MM.1S (cell line): ENCODE results near the gene PTPRN2.

Source experiments
- DNase-seq: peaks from one replicate; pipeline ENCODE4 v3.0.0-alpha.2; 2015
- H2AFZ ChIP-seq: fragments of 300-600 bp; sonication (generic); 2 replicates; pipeline ENCODE4 v1.6.0; 2016; ENCODE audit warnings: antibody characterized with exemption, low read length
- H3F3A ChIP-seq: fragments of 300-600 bp; sonication (generic); 2 replicates; pipeline ENCODE4 v1.6.1; 2016; ENCODE audit warnings: mild to moderate bottlenecking, antibody characterized with exemption, low read length, moderate library complexity, mixed read lengths; ENCODE audit not compliant: insufficient read depth
- H3K27ac ChIP-seq: fragments of 300-600 bp; sonication (generic); 2 replicates; pipeline ENCODE4 v1.5.1; 2016; ENCODE audit warnings: mild to moderate bottlenecking, low read length
- H3K27me3 ChIP-seq: fragments of 300-600 bp; sonication (generic); replicated peaks from 2 replicates; pipeline ENCODE4 v1.6.0; 2016; ENCODE audit warnings: low read length; ENCODE audit not compliant: insufficient read depth
- H3K36me3 ChIP-seq: fragments of 300-600 bp; sonication (generic); replicated peaks from 2 replicates; pipeline ENCODE4 v1.6.1; 2016; ENCODE audit warnings: mild to moderate bottlenecking, low read length, mixed read lengths; ENCODE audit not compliant: insufficient read depth
- H3K4me1 ChIP-seq: fragments of 300-600 bp; sonication (generic); 2 replicates; pipeline ENCODE4 v1.6.1; 2016; ENCODE audit warnings: low read length, mixed read lengths
- H3K4me2 ChIP-seq: fragments of 300-600 bp; sonication (generic); 2 replicates; pipeline ENCODE4 v1.6.0; 2016; ENCODE audit warnings: low read depth, low read length
- H3K4me3 ChIP-seq: fragments of 300-600 bp; sonication (generic); 2 replicates; pipeline ENCODE4 v1.5.1; 2016; ENCODE audit warnings: low read length, mixed read lengths
- H3K79me2 ChIP-seq: fragments of 300-600 bp; sonication (generic); 2 replicates; pipeline ENCODE4 v1.6.1; 2016; ENCODE audit warnings: mixed run types, low read length, mixed read lengths
- H3K9ac ChIP-seq: fragments of 300-600 bp; sonication (generic); 2 replicates; pipeline ENCODE4 v1.6.1; 2016; ENCODE audit warnings: low read length, mixed read lengths
- H3K9me2 ChIP-seq: fragments of 300-600 bp; sonication (generic); replicated peaks from 2 replicates; pipeline ENCODE4 v1.6.1; 2016; ENCODE audit warnings: mild to moderate bottlenecking, low read length, mixed read lengths; ENCODE audit not compliant: insufficient read depth
- H3K9me3 ChIP-seq: fragments of 300-600 bp; sonication (generic); replicated peaks from 2 replicates; pipeline ENCODE4 v1.6.1; 2016; ENCODE audit warnings: mild to moderate bottlenecking, low read length, mixed read lengths; ENCODE audit not compliant: insufficient read depth
- H4K20me1 ChIP-seq: fragments of 300-600 bp; sonication (generic); 2 replicates; pipeline ENCODE4 v1.6.1; 2016; ENCODE audit warnings: mild to moderate bottlenecking, low read length, moderate library complexity, mixed read lengths; ENCODE audit not compliant: insufficient read depth
- CTCF ChIP-seq: fragments of 300-600 bp; sonication (generic); IDR thresholded peaks from 2 replicates; pipeline ENCODE4 v1.5.1; 2016; ENCODE audit warnings: antibody characterized with exemption, low read length, mixed read lengths
- EZH2 ChIP-seq: fragments of 300-600 bp; sonication (generic); optimal IDR thresholded peaks from 2 replicates; pipeline ENCODE3; 2017; ENCODE audit warnings: low read depth, mild to moderate bottlenecking, antibody characterized with exemption, low read length, mixed read lengths
- EZH2phosphoT487 ChIP-seq: fragments of 300-600 bp; sonication (generic); IDR thresholded peaks from 2 replicates; pipeline ENCODE4 v1.6.1; 2018; ENCODE audit warnings: antibody characterized with exemption, low read length

PTPRN2 gene

DNA sequence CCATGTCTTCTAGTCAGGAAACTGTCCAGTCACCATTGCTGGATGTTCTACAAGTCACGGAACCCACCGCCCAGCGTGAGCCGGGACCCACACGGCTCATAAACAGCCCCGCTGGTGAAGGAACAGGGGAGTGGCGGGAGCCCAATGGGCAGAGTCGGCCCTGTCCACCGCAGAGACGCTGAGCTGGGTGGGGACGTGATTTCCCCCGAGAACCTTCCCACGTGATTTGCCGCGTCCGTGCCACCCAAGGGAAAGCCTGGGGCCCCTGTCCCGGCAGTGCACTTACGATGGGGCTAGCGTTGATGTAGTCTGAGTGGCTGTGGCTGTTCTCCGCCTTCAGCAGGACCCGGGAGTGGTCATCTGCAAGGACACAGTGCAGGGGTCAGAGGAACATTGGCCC, 983.9 kb downstream of the PTPRN2 start:
- no peaks in the 10 kb centered on the region for H3K79me2 ChIP-seq
- H3K9me3 ChIP-seq, result no peaks in the 10 kb centered on the region
- H3K4me2 ChIP-seq, result no peak overlapping the region
- H3F3A ChIP-seq, result no peaks in the 10 kb centered on the region
- H3K36me3 ChIP-seq, result no peaks in the 10 kb centered on the region
- H3K27ac ChIP-seq, result no peak overlapping the region
- H3K4me1 ChIP-seq, result no peaks in the 10 kb centered on the region
- H3K27me3 ChIP-seq, result peaks cover 84% of the 10 kb centered on the region
- H3K9ac ChIP-seq, result no peak overlapping the region
- no peak overlapping the region for H2AFZ ChIP-seq
- H4K20me1 ChIP-seq, result no peaks in the 10 kb centered on the region
- H3K4me3 ChIP-seq, result no peak overlapping the region
- no peak for TF ChIP-seq EZH2phosphoT487
- no peak for TF ChIP-seq CTCF
- DNase-seq, result no peak
- no peaks in the 10 kb centered on the region for H3K9me2 ChIP-seq

- H3K79me2 ChIP-seq, result no peaks in the 10 kb centered on the region
- H3K27me3 ChIP-seq, result peaks cover 84% of the 10 kb centered on the region
- no peak for DNase-seq
- no peaks in the 10 kb centered on the region for H3K4me1 ChIP-seq
- no peaks in the 10 kb centered on the region for H3F3A ChIP-seq
- H3K9me2 ChIP-seq, result no peaks in the 10 kb centered on the region
- TF ChIP-seq CTCF (no peak), EZH2phosphoT487 (no peak), EZH2 (no peak)
- no peak overlapping the region for H3K9ac ChIP-seq
- H3K4me3 ChIP-seq, result no peak overlapping the region
- H3K4me2 ChIP-seq, result no peak overlapping the region
- H3K9me3 ChIP-seq, result no peaks in the 10 kb centered on the region
- H3K27ac ChIP-seq, result no peak overlapping the region
- H3K36me3 ChIP-seq, result no peaks in the 10 kb centered on the region
- H4K20me1 ChIP-seq, result no peaks in the 10 kb centered on the region
- H2AFZ ChIP-seq, result no peak overlapping the region
Measured at GRCh38 chr7:157603005-157603404, 984.6 kb downstream of the PTPRN2 start.

DNA sequence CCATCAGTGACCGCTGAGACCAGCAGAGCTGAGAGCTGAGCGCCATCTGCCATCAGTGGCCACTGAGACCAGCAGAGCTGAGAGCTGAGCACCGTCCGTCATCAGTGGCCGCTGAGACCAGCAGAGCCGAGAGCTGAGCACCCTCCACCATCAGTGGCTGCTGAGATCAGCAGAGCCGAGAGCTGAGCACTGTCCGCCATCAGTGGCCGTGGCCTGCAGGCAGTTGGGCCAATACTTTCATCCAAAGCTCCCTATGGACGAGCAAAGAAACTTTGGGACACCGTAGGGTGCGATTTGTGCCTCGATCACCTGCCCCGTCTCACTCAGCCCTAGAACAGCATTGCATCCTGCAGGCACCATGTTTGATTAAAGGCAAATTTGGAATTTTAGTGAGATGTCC, 985.0 kb downstream of the PTPRN2 start:
- H3K79me2 ChIP-seq, result no peaks in the 10 kb centered on the region
- no peaks in the 10 kb centered on the region for H4K20me1 ChIP-seq
- no peaks in the 10 kb centered on the region for H3K9me3 ChIP-seq
- no peaks in the 10 kb centered on the region for H3F3A ChIP-seq
- H3K9me2 ChIP-seq, result no peaks in the 10 kb centered on the region
- H3K36me3 ChIP-seq, result no peaks in the 10 kb centered on the region
- H2AFZ ChIP-seq, result no peak overlapping the region
- H3K27me3 ChIP-seq, result peaks cover 84% of the 10 kb centered on the region
- no peak overlapping the region for H3K4me3 ChIP-seq
- no peak for TF ChIP-seq EZH2phosphoT487
- H3K4me1 ChIP-seq, result no peaks in the 10 kb centered on the region
- H3K27ac ChIP-seq, result no peak overlapping the region
- DNase-seq, result no peak
- no peak overlapping the region for H3K4me2 ChIP-seq
- H3K9ac ChIP-seq, result no peak overlapping the region

GRCh38 chr7:157602156-157602555, 985.5 kb downstream of the PTPRN2 start:
- no peaks in the 10 kb centered on the region for H3F3A ChIP-seq
- no peaks in the 10 kb centered on the region for H4K20me1 ChIP-seq
- peaks cover 84% of the 10 kb centered on the region for H3K27me3 ChIP-seq
- H3K9me3 ChIP-seq, result no peaks in the 10 kb centered on the region
- no peak overlapping the region for H3K9ac ChIP-seq
- H3K4me1 ChIP-seq, result no peaks in the 10 kb centered on the region
- H3K9me2 ChIP-seq, result no peaks in the 10 kb centered on the region
- no peak for DNase-seq
- H3K4me3 ChIP-seq, result no peak overlapping the region
- H3K79me2 ChIP-seq, result no peaks in the 10 kb centered on the region
- H3K36me3 ChIP-seq, result no peaks in the 10 kb centered on the region
- H3K27ac ChIP-seq, result no peak overlapping the region
- TF ChIP-seq CTCF (no peak), EZH2phosphoT487 (no peak), EZH2 (no peak)
- no peak overlapping the region for H3K4me2 ChIP-seq
- no peak overlapping the region for H2AFZ ChIP-seq
